SK-N-SH treated with all-trans-retinoic acid at 6 μM for 48 hours (cell line): ENCODE data around the gene NCBP2L.

Source experiments
- ARNTL ChIP-seq: fragments of 450-650 bp; formaldehyde crosslinking; IDR thresholded peaks from 2 replicates; pipeline ENCODE4 v1.5.0; 2020; ENCODE audit warnings: low read depth, mild to moderate bottlenecking, moderate library complexity, borderline replicate concordance
- ESRRG ChIP-seq: fragments of 250-450 bp; sonication (Bioruptor Pico); IDR thresholded peaks from 2 replicates; pipeline ENCODE4 v1.6.1; 2021; ENCODE audit warnings: mild to moderate bottlenecking
- GLIS3 ChIP-seq: fragments of 250-450 bp; sonication (Bioruptor Pico); IDR thresholded peaks from 2 replicates; pipeline ENCODE4 v1.5.0; 2020; ENCODE audit warnings: mild to moderate bottlenecking, moderate library complexity
- SNAI2 ChIP-seq: fragments of 250-450 bp; sonication (Bioruptor Pico); IDR thresholded peaks from 2 replicates; pipeline ENCODE4 v1.5.0; 2020; ENCODE audit warnings: mild to moderate bottlenecking, moderate library complexity
- TSHZ2 ChIP-seq: fragments of 250-450 bp; sonication (Bioruptor Pico); IDR thresholded peaks from 2 replicates; pipeline ENCODE4 v1.5.0; 2020; ENCODE audit warnings: mild to moderate bottlenecking, moderate library complexity
- ZC3H10 ChIP-seq: fragments of 250-450 bp; sonication (Bioruptor Pico); IDR thresholded peaks from 2 replicates; pipeline ENCODE4 v1.5.1; 2021; ENCODE audit warnings: mild to moderate bottlenecking, moderate library complexity
- ZFP3 ChIP-seq: fragments of 250-450 bp; sonication (Bioruptor Pico); IDR thresholded peaks from 2 replicates; pipeline ENCODE4 v1.5.0; 2020; ENCODE audit warnings: mild to moderate bottlenecking, moderate library complexity
- ZNF70 ChIP-seq: fragments of 450-650 bp; formaldehyde crosslinking; IDR thresholded peaks from 2 replicates; pipeline ENCODE4 v1.5.0; 2020; ENCODE audit warnings: mild to moderate bottlenecking, moderate library complexity
- ZNF8 ChIP-seq: fragments of 450-650 bp; formaldehyde crosslinking; IDR thresholded peaks from 2 replicates; pipeline ENCODE4 v1.5.0; 2020; ENCODE audit warnings: mild to moderate bottlenecking, moderate library complexity
- TF ChIP-seq, protein P1 (sequence below): fragments of 250-450 bp; sonication (Bioruptor Pico); IDR thresholded peaks from 2 replicates; pipeline ENCODE4 v1.8.0; 2020; ENCODE audit warnings: mild to moderate bottlenecking, moderate library complexity, borderline replicate concordance

GRCh38 chrX:107842715-107843400 is 65.3 kb downstream of the NCBP2L start:
- TF ChIP-seq ZNF70 (no peak), ZFP3 (CRISPR knock-in tag) (no peak), ESRRG (no peak), SNAI2 (CRISPR knock-in tag) (no peak), ARNTL (CRISPR knock-in tag) (no peak), TSHZ2 (no peak), ZC3H10 (CRISPR knock-in tag) (no peak), ZNF8 (no peak), GLIS3 (no peak)
- TF ChIP-seq, protein P1, sequence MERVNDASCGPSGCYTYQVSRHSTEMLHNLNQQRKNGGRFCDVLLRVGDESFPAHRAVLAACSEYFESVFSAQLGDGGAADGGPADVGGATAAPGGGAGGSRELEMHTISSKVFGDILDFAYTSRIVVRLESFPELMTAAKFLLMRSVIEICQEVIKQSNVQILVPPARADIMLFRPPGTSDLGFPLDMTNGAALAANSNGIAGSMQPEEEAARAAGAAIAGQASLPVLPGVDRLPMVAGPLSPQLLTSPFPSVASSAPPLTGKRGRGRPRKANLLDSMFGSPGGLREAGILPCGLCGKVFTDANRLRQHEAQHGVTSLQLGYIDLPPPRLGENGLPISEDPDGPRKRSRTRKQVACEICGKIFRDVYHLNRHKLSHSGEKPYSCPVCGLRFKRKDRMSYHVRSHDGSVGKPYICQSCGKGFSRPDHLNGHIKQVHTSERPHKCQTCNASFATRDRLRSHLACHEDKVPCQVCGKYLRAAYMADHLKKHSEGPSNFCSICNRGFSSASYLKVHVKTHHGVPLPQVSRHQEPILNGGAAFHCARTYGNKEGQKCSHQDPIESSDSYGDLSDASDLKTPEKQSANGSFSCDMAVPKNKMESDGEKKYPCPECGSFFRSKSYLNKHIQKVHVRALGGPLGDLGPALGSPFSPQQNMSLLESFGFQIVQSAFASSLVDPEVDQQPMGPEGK (CRISPR knock-in tag), result no peak
